GM12878 (cell line): Measurements from ENCODE around the gene LLCFC1. TPM values are rescaled to one million over a fixed set of nuclear protein-coding genes. Genes with fewer than 3 reads are reported as not detected.

Experiments used
- ATAC-seq: fragments of 200-7000 bp; cut with Tn5 transposase; 3 replicates; pipeline ENCODE4 v1.9.1; 2020; ENCODE audit warnings: mild to moderate bottlenecking, moderate library complexity
- BruUV-seq: library from RNA; stranded (reverse); fragments of 400-500 nt; replicated peaks from 2 replicates; lab custom pipeline; 2021; lab: Mats Ljungman, UMichigan
- CTCF ChIA-PET: fragments of 300-600 bp; sonication (Branson Sonifier 250); formaldehyde crosslinking; extraction: SDS; loops from one replicate; lab custom pipeline; 2021; ENCODE audit warnings: inconsistent platforms; lab: Yijun Ruan, JAX
- POLR2A ChIA-PET: fragments of 350-600 bp; formaldehyde crosslinking; extraction: SDS; loops from one replicate; lab custom pipeline; 2021; ENCODE audit warnings: inconsistent platforms; lab: Charles Lee
- RAD21 ChIA-PET: fragments of 300-600 bp; sonication (Branson Sonifier 250); formaldehyde crosslinking; loops from one replicate; lab custom pipeline; 2023; ENCODE audit warnings: antibody characterized with exemption; ENCODE audit not compliant: unreplicated experiment; lab: Charles Lee
- SMC1A ChIA-PET: fragments of 300-600 bp; sonication (Branson Sonifier 250); formaldehyde crosslinking; loops from one replicate; lab custom pipeline; 2023; ENCODE audit not compliant: unreplicated experiment, uncharacterized antibody; lab: Charles Lee
- DNase-seq: peaks from one replicate; pipeline ENCODE4 v3.0.0-alpha.2; 2011; ENCODE audit warnings: low read depth, low spot score
- FAIRE-seq: peaks from 3 replicates; lab custom pipeline; 2011; peaks lifted over from hg19 to GRCh38; lab: Jason Lieb, UNC
- H2AFZ ChIP-seq: 2 replicates; pipeline ENCODE4 v1.6.0; 2011; ENCODE audit warnings: low read depth, low read length, control low read depth; ENCODE audit not compliant: control insufficient read depth
- H3K27ac ChIP-seq: 2 replicates; pipeline ENCODE4 v1.5.1; 2011; ENCODE audit warnings: control low read depth; ENCODE audit not compliant: control insufficient read depth, insufficient read depth
- H3K27me3 ChIP-seq, 2 experiments: replicated peaks in 1 of 2; 2 replicates each; pipeline versions ENCODE4 v1.6.0 to v1.6.1; 2011; ENCODE audit warnings: low read length in 1 of 2; ENCODE audit not compliant: control insufficient read depth in 2 of 2, insufficient read depth in 2 of 2
- H3K36me3 ChIP-seq, 2 experiments: 2 replicates each; pipeline ENCODE4 v1.5.1; 2011; ENCODE audit warnings: low read length in 1 of 2; ENCODE audit not compliant: control insufficient read depth in 2 of 2, insufficient read depth in 2 of 2
- H3K4me1 ChIP-seq: 2 replicates; pipeline ENCODE4 v1.6.1; 2011; ENCODE audit warnings: mild to moderate bottlenecking, low read length, moderate library complexity, mixed read lengths; ENCODE audit not compliant: control insufficient read depth, insufficient read depth
- H3K4me2 ChIP-seq: 2 replicates; pipeline ENCODE4 v1.6.0; 2011; ENCODE audit warnings: control low read depth; ENCODE audit not compliant: control insufficient read depth, insufficient read depth
- H3K4me3 ChIP-seq: fragments of 200-600 bp; sonication (generic); 2 replicates; pipeline ENCODE4 v1.5.1; 2016
- H3K79me2 ChIP-seq: 2 replicates; pipeline ENCODE4 v1.6.0; 2011; ENCODE audit warnings: low read length; ENCODE audit not compliant: control insufficient read depth, insufficient read depth
- H3K9ac ChIP-seq: 2 replicates; pipeline ENCODE4 v1.8.0; 2011; ENCODE audit warnings: low read length, control low read depth, mixed read lengths; ENCODE audit not compliant: control insufficient read depth, insufficient read depth
- H3K9me3 ChIP-seq: replicated peaks from 3 replicates; pipeline ENCODE4 v1.5.1; 2011; ENCODE audit warnings: mild to moderate bottlenecking, low read length; ENCODE audit not compliant: control insufficient read depth, insufficient read depth
- H4K20me1 ChIP-seq: 2 replicates; pipeline ENCODE4 v1.6.0; 2011; ENCODE audit not compliant: control insufficient read depth, insufficient read depth
- CHD2 ChIP-seq: IDR thresholded peaks from 2 replicates; pipeline ENCODE4 v1.6.1; 2011; ENCODE audit warnings: low read depth, low read length, improper control_type of control experiment, borderline replicate concordance
- EP300 ChIP-seq, 2 experiments: fragments of 150-350 bp in 1 of 2; IDR thresholded peaks; 2 replicates each; pipeline ENCODE4 v1.6.1; 2011 to 2012; ENCODE audit warnings: low read depth in 2 of 2, low read length in 2 of 2, borderline replicate concordance in 1 of 2, improper control_type of control experiment in 1 of 2, inconsistent platforms in 1 of 2; ENCODE audit not compliant: control insufficient read depth in 1 of 2
- HDGF ChIP-seq: fragments of 450-650 bp; IDR thresholded peaks from 2 replicates; pipeline ENCODE4 v1.6.1; 2016; ENCODE audit warnings: antibody characterized with exemption
- IRF4 ChIP-seq: IDR thresholded peaks from 2 replicates; pipeline ENCODE4 v1.6.1; 2011; ENCODE audit warnings: low read depth, low read length
- NFYA ChIP-seq: IDR thresholded peaks from 2 replicates; pipeline ENCODE4 v1.6.1; 2011; ENCODE audit warnings: low read depth, mild to moderate bottlenecking, low read length, improper control_type of control experiment, borderline replicate concordance
- NFYB ChIP-seq: IDR thresholded peaks from 2 replicates; pipeline ENCODE4 v1.6.1; 2011; ENCODE audit warnings: low read depth, mild to moderate bottlenecking, low read length, improper control_type of control experiment, moderate library complexity; ENCODE audit not compliant: insufficient read depth
- PRDM15 ChIP-seq: fragments of 450-650 bp; formaldehyde crosslinking; IDR thresholded peaks from 2 replicates; pipeline ENCODE4 v1.4.0; 2020; ENCODE audit warnings: mild to moderate bottlenecking, moderate library complexity
- RCOR1 ChIP-seq: conservative IDR thresholded peaks from 2 replicates; pipeline ENCODE4 v1.6.1; 2012; ENCODE audit warnings: low read depth, low read length, improper control_type of control experiment
- SMAD1 ChIP-seq: fragments of 450-650 bp; IDR thresholded peaks from 2 replicates; pipeline ENCODE4 v1.6.1; 2018; ENCODE audit warnings: mild to moderate bottlenecking, low read depth; ENCODE audit not compliant: partially characterized antibody
- SP1 ChIP-seq: IDR thresholded peaks from one replicate; pipeline ENCODE4 v1.6.1; 2011; ENCODE audit warnings: low read depth, low read length
- SRF ChIP-seq, 2 experiments: IDR thresholded peaks; 2 replicates each; pipeline ENCODE4 v1.6.1; 2011; ENCODE audit warnings: low read depth in 2 of 2, low read length in 2 of 2, mild to moderate bottlenecking in 1 of 2, moderate library complexity in 1 of 2
- WRNIP1 ChIP-seq: IDR thresholded peaks from 2 replicates; pipeline ENCODE4 v1.6.1; 2011; ENCODE audit warnings: low read depth, low read length, improper control_type of control experiment, borderline replicate concordance
- ZNF207 ChIP-seq: fragments of 450-650 bp; IDR thresholded peaks from 2 replicates; pipeline ENCODE4 v1.6.1; 2014; ENCODE audit warnings: antibody characterized with exemption, mild to moderate bottlenecking, borderline replicate concordance
- WGBS: methylation state at CpG from one replicate; pipeline ENCODE4 v1.1.6; 2016; ENCODE audit warnings: low lambda C conversion rate; ENCODE audit not compliant: insufficient replicate concordance, insufficient coverage; ENCODE audit errors: missing lambda C conversion rate; 5-methylcytosine and 5-hydroxymethylcytosine counted together
- in situ Hi-C: fragments of 300-500 bp; cut with MboI; formaldehyde crosslinking; loops from 9 replicates; pipeline ENCODE4 v1.14.3; 2018; ENCODE audit warnings: mixed read lengths
- intact Hi-C: fragments of 100-400 bp; cut with micrococcal nuclease; formaldehyde crosslinking; loops from one replicate; pipeline ENCODE4 v1.14.2; 2022; ENCODE audit not compliant: unreplicated experiment
- polyA plus RNA-seq, 11 experiments: library from polyadenylated mRNA; depleted of rRNA in 4 of 11; unstranded in 6 of 11; stranded (reverse) in 5 of 11; fragments of >200 nt; fragmentation: Nextera tagmentation in 4 of 11; fragmentation: Illumina TruSeq in 1 of 11; extraction: Ambion mirVana in 4 of 11; extraction: Trizol in 1 of 11; gene quantifications; 1 replicate in 1 of 11; 2 replicates in 10 of 11; pipeline versions ENCODE4 v1.2.1 to v1.2.3, GENCODE V29; 2011 to 2016; ENCODE audit warnings: inconsistent platforms in 2 of 11, missing spikeins in 2 of 11, low read depth in 1 of 11
- total RNA-seq, 4 experiments: library from RNA; depleted of rRNA in 3 of 4; stranded (reverse); fragments of >200 nt in 3 of 4; fragmentation: Illumina TruSeq in 1 of 4; extraction: Trizol in 1 of 4; gene quantifications; 2 replicates each; pipeline versions ENCODE4 v1.2.1 to v1.2.3, GENCODE V29; 2013 to 2021
- TF ChIP-seq, protein P1 (sequence below), 3 experiments: IDR thresholded peaks in 2 of 3; conservative IDR thresholded peaks in 1 of 3; 2 replicates each; pipeline ENCODE4 v1.5.1; 2011; ENCODE audit warnings: low read depth in 3 of 3, low read length in 3 of 3, mild to moderate bottlenecking in 3 of 3, control low read depth in 2 of 3, moderate library complexity in 2 of 3, inconsistent platforms in 1 of 3, mixed read lengths in 1 of 3; ENCODE audit not compliant: control insufficient read depth in 2 of 3, insufficient read depth in 1 of 3; ENCODE audit errors: extremely low read depth in 1 of 3
- TF ChIP-seq, protein P2 (sequence below): fragments of 450-650 bp; IDR thresholded peaks from 2 replicates; pipeline ENCODE4 v1.6.1; 2016; ENCODE audit warnings: mild to moderate bottlenecking

The LLCFC1 gene
- total and polyA plus RNA-seq, 10 of the 15 experiments (the other 5 are each of a cell fraction or from before 2014, with no cell fraction given): not detected

GRCh38 chr7:142913051-142913450, 26.2 kb upstream of the LLCFC1 start:
- ChIA-PET POLR2A (no interaction called here), CTCF (no interaction called here), RAD21 (no interaction called here), SMC1A (no interaction called here)
- no TSS peak for BruUV-seq
- 33% methylated on average over 3 of the region's 3 CpGs for WGBS
- Histone ChIP-seq H4K20me1 (no peaks in the 10 kb centered on the region), H3K4me2 (no peak overlapping the region), H3K79me2 (no peaks in the 10 kb centered on the region), H3K27ac (no peak overlapping the region), H3K4me1 (no peaks in the 10 kb centered on the region), H3K9me3 (no peaks in the 10 kb centered on the region), H3K36me3 (no peaks in the 10 kb centered on the region), H3K27me3 (peaks cover 0 to 3% of the 10 kb centered on the region in 2 experiments; a peak in 3 of 4 replicates), H3K4me3 (no peak overlapping the region), H2AFZ (no peak overlapping the region), H3K9ac (no peak overlapping the region)
- FAIRE-seq (no peak), ATAC-seq (no peak), DNase-seq (no peak)
- intact Hi-C loops: no loop called here
- in situ Hi-C loops: no loop called here
- TF ChIP-seq CHD2 (no peak), NFYA (no peak), EP300 (IDR thresholded peaks at IDR 0.05; ENCODE audit: borderline replicate concordance in 1 of 2, control insufficient read depth in 1 of 2, low read depth in 2 of 2, low read length in 2 of 2) (no peak), IRF4 (no peak), ZNF207 (no peak), NFYB (no peak), HDGF (no peak), PRDM15 (no peak), SP1 (no peak), WRNIP1 (no peak), RCOR1 (no peak), SRF (IDR thresholded peaks at IDR 0.05; ENCODE audit: low read depth in 2 of 2, low read length in 2 of 2) (no peak), SMAD1 (no peak)
- TF ChIP-seq, protein P1, sequence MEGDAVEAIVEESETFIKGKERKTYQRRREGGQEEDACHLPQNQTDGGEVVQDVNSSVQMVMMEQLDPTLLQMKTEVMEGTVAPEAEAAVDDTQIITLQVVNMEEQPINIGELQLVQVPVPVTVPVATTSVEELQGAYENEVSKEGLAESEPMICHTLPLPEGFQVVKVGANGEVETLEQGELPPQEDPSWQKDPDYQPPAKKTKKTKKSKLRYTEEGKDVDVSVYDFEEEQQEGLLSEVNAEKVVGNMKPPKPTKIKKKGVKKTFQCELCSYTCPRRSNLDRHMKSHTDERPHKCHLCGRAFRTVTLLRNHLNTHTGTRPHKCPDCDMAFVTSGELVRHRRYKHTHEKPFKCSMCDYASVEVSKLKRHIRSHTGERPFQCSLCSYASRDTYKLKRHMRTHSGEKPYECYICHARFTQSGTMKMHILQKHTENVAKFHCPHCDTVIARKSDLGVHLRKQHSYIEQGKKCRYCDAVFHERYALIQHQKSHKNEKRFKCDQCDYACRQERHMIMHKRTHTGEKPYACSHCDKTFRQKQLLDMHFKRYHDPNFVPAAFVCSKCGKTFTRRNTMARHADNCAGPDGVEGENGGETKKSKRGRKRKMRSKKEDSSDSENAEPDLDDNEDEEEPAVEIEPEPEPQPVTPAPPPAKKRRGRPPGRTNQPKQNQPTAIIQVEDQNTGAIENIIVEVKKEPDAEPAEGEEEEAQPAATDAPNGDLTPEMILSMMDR (IDR thresholded peaks at IDR 0.05 in 2 of 3, conservative IDR thresholded peaks at IDR 0.05 in 1 of 3; ENCODE audit: control insufficient read depth in 2 of 3, extremely low read depth in 1 of 3, insufficient read depth in 1 of 3, low read depth in 3 of 3, low read length in 3 of 3): no peak
- TF ChIP-seq, protein P2, sequence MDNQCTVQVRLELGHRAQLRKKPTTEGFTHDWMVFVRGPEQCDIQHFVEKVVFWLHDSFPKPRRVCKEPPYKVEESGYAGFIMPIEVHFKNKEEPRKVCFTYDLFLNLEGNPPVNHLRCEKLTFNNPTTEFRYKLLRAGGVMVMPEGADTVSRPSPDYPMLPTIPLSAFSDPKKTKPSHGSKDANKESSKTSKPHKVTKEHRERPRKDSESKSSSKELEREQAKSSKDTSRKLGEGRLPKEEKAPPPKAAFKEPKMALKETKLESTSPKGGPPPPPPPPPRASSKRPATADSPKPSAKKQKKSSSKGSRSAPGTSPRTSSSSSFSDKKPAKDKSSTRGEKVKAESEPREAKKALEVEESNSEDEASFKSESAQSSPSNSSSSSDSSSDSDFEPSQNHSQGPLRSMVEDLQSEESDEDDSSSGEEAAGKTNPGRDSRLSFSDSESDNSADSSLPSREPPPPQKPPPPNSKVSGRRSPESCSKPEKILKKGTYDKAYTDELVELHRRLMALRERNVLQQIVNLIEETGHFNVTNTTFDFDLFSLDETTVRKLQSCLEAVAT: no peak
